PFSK-1 (cell line): Measurements from ENCODE around the gene FOXA3.

Source experiments
- FOXP2 ChIP-seq: optimal IDR thresholded peaks from 2 replicates; pipeline ENCODE3; 2011; ENCODE audit warnings: borderline replicate concordance, control low read depth, inconsistent platforms; ENCODE audit not compliant: insufficient read depth; ENCODE audit errors: extremely low read length, extremely low read depth
- POLR2AphosphoS5 ChIP-seq: IDR thresholded peaks from 2 replicates; pipeline ENCODE4 v1.6.1; 2012; ENCODE audit warnings: low read depth, mild to moderate bottlenecking, control low read depth, low read length, moderate library complexity
- REST ChIP-seq, 2 experiments: IDR thresholded peaks; 2 replicates each; pipeline versions ENCODE4 v1.6.1 to v1.8.0; 2011 to 2012; ENCODE audit warnings: low read depth in 2 of 2, low read length in 2 of 2, control low read depth in 1 of 2, inconsistent platforms in 1 of 2, mild to moderate bottlenecking in 1 of 2, moderate library complexity in 1 of 2; ENCODE audit not compliant: insufficient read depth in 1 of 2
- SIN3A ChIP-seq: IDR thresholded peaks from 2 replicates; pipeline ENCODE4 v1.6.1; 2012; ENCODE audit warnings: mild to moderate bottlenecking, low read length, moderate library complexity, borderline replicate concordance; ENCODE audit not compliant: insufficient read depth
- TAF1 ChIP-seq: IDR thresholded peaks from 2 replicates; pipeline ENCODE4 v1.6.1; 2012; ENCODE audit warnings: low read length, control low read depth, borderline replicate concordance; ENCODE audit not compliant: insufficient read depth

Gene FOXA3

GRCh38 chr19:45862271-45862563 lies 1.9 kb upstream of the FOXA3 start:
- no peak for TF ChIP-seq REST (IDR thresholded peaks at IDR 0.05; ENCODE audit: insufficient read depth in 1 of 2, low read depth in 2 of 2, low read length in 2 of 2)
- TF ChIP-seq POLR2AphosphoS5, result no peak
- TF ChIP-seq SIN3A, result no peak

GRCh38 chr19:45862564-45863334 lies 1.4 kb upstream of the FOXA3 start, which contains the start of gene SYMPK:
TSS of gene SYMPK (minus strand) at chr19:45863147. CDS start at chr19:45854495, 8,652 bp downstream.
- TF ChIP-seq TAF1 (peak; percentile 34; the same call in 1 of the 2 replicates), REST (IDR thresholded peaks at IDR 0.05; ENCODE audit: insufficient read depth in 1 of 2, low read depth in 2 of 2, low read length in 2 of 2) (no peak), SIN3A (no peak), FOXP2 (peak; percentile 54), POLR2AphosphoS5 (peak; percentile 79)

- no peak for TF ChIP-seq SIN3A
- TF ChIP-seq REST (IDR thresholded peaks at IDR 0.05; ENCODE audit: insufficient read depth in 1 of 2, low read depth in 2 of 2, low read length in 2 of 2), result no peak
- no peak for TF ChIP-seq POLR2AphosphoS5
- no peak for TF ChIP-seq FOXP2
- TF ChIP-seq TAF1, result no peak
These were observed 739 bp upstream of the FOXA3 start for GRCh38 chr19:45863335-45863839.

GRCh38 chr19:45864629-45865082 lies 530 bp downstream of the FOXA3 start:
- no peak for TF ChIP-seq TAF1

- no peak for TF ChIP-seq POLR2AphosphoS5
- TF ChIP-seq FOXP2, result no peak
- TF ChIP-seq SIN3A, result no peak
- TF ChIP-seq REST (IDR thresholded peaks at IDR 0.05; ENCODE audit: insufficient read depth in 1 of 2, low read depth in 2 of 2, low read length in 2 of 2), result no peak
- no peak for TF ChIP-seq TAF1
These were observed 1.3 kb downstream of the FOXA3 start for GRCh38 chr19:45865269-45865948.
